Neural progenitor cell (in vitro differentiated cells): ENCODE results near the gene NPTN. TPM values are rescaled to one million over a fixed set of nuclear protein-coding genes. Genes with fewer than 3 reads are reported as not detected.

ENCODE experiments used
- DNase-seq: peaks from one replicate; pipeline ENCODE4 v3.0.0-alpha.2; 2016; ENCODE audit warnings: low spot score
- H2AFZ ChIP-seq: fragments of 200-600 bp; sonication (generic); replicated peaks from 2 replicates; pipeline ENCODE4 v1.6.1; 2016; ENCODE audit warnings: antibody characterized with exemption
- H3F3A ChIP-seq: fragments of 200-600 bp; sonication (generic); 2 replicates; pipeline ENCODE4 v1.6.1; 2016; ENCODE audit warnings: antibody characterized with exemption, low read depth
- H3K27ac ChIP-seq: fragments of 200-600 bp; sonication (generic); 2 replicates; pipeline ENCODE4 v1.5.1; 2016; ENCODE audit warnings: mild to moderate bottlenecking
- H3K27me3 ChIP-seq: fragments of 200-600 bp; sonication (generic); 2 replicates; pipeline ENCODE4 v1.6.1; 2016; ENCODE audit warnings: mild to moderate bottlenecking, moderate library complexity
- H3K36me3 ChIP-seq: fragments of 200-600 bp; sonication (generic); 2 replicates; pipeline ENCODE4 v1.5.1; 2016
- H3K4me1 ChIP-seq: fragments of 200-600 bp; sonication (generic); 2 replicates; pipeline ENCODE4 v1.6.1; 2016; ENCODE audit warnings: mixed run types
- H3K4me2 ChIP-seq: fragments of 200-600 bp; sonication (generic); 2 replicates; pipeline ENCODE4 v1.6.1; 2016
- H3K4me3 ChIP-seq: fragments of 200-600 bp; sonication (generic); 2 replicates; pipeline ENCODE4 v1.5.1; 2016
- H3K79me2 ChIP-seq: fragments of 200-600 bp; sonication (generic); 2 replicates; pipeline ENCODE4 v1.6.1; 2016; ENCODE audit warnings: low read depth
- H3K9ac ChIP-seq: fragments of 200-600 bp; sonication (generic); 2 replicates; pipeline ENCODE4 v1.6.1; 2016
- H3K9me3 ChIP-seq: fragments of 200-600 bp; sonication (generic); 2 replicates; pipeline ENCODE4 v1.5.1; 2016; ENCODE audit warnings: low read depth
- H4K20me1 ChIP-seq: fragments of 200-600 bp; sonication (generic); 2 replicates; pipeline ENCODE4 v1.6.1; 2016; ENCODE audit warnings: low read depth
- H3K27ac Mint-ChIP-seq: 3 replicates; pipeline ENCODE4 v1.8.0; 2021; ENCODE audit warnings: mixed read lengths
- H3K27me3 Mint-ChIP-seq: 2 replicates; pipeline ENCODE4 v1.8.0; 2022; ENCODE audit warnings: low read depth, mild to moderate bottlenecking, inconsistent platforms, moderate library complexity, mixed read lengths; ENCODE audit not compliant: insufficient read depth
- H3K36me3 Mint-ChIP-seq: 3 replicates; pipeline ENCODE4 v1.8.0; 2021; ENCODE audit warnings: mixed read lengths
- H3K4me1 Mint-ChIP-seq: 3 replicates; pipeline ENCODE4 v1.8.0; 2021; ENCODE audit warnings: mixed read lengths
- H3K4me3 Mint-ChIP-seq: 3 replicates; pipeline ENCODE4 v1.8.0; 2021; ENCODE audit warnings: mild to moderate bottlenecking, moderate library complexity, mixed read lengths
- H3K9me3 Mint-ChIP-seq: 3 replicates; pipeline ENCODE4 v1.8.0; 2020; ENCODE audit warnings: mixed read lengths
- EZH2 ChIP-seq: fragments of 200-600 bp; sonication (generic); IDR thresholded peaks from 2 replicates; pipeline ENCODE4 v1.6.1; 2017; ENCODE audit warnings: antibody characterized with exemption, mild to moderate bottlenecking, moderate library complexity
- EZH2phosphoT487 ChIP-seq: fragments of 200-600 bp; sonication (generic); IDR thresholded peaks from 2 replicates; pipeline ENCODE4 v1.6.1; 2017; ENCODE audit warnings: antibody characterized with exemption
- total RNA-seq: library from RNA; depleted of rRNA; stranded (reverse); fragments of >200 nt; gene quantifications from 2 replicates; pipeline ENCODE4 v1.2.3, GENCODE V29; 2015; ENCODE audit warnings: low replicate concordance
- TF ChIP-seq, protein P1 (sequence below): fragments of 200-600 bp; sonication (generic); IDR thresholded peaks from 2 replicates; pipeline ENCODE4 v1.5.1; 2017; ENCODE audit warnings: antibody characterized with exemption, mild to moderate bottlenecking

The NPTN gene
- total RNA-seq, 1 donor from 2014 or later = 110 TPM

DNA sequence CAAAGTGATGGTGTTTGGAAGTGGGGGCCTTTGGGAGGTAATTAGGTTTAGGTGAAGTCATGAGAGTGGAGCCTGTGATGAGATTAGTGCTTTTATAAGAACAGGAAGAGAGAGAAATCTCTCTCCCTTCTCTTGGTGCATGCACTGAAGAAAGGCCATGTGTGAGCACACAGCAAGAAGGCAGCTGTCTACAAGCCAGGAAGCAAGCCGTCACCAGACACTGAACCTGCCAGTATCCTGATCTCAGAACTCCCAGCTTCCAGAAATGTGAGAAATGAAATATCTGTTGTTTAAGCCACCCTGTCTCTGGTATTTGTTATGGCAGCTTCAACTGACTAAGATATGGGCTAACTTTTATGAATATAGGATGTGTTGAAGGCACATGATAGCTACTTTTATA lies 117.7 kb downstream of the NPTN start:
- Histone ChIP-seq H3K4me3 (no peak overlapping the region), H3K27me3 (no peaks in the 10 kb centered on the region), H3K9me3 (no peaks in the 10 kb centered on the region), H3K9ac (no peak overlapping the region), H3K4me1 (peaks cover 14% of the 10 kb centered on the region), H2AFZ (peak overlapping the region; percentile 10), H4K20me1 (no peaks in the 10 kb centered on the region), H3K27ac (no peak overlapping the region), H3F3A (no peaks in the 10 kb centered on the region), H3K36me3 (no peaks in the 10 kb centered on the region), H3K4me2 (no peak overlapping the region), H3K79me2 (no peaks in the 10 kb centered on the region)
- DNase-seq = no peak
- H3K27me3 Mint-ChIP-seq = peaks cover 4% of the 10 kb centered on the region
- TF ChIP-seq, protein P1, sequence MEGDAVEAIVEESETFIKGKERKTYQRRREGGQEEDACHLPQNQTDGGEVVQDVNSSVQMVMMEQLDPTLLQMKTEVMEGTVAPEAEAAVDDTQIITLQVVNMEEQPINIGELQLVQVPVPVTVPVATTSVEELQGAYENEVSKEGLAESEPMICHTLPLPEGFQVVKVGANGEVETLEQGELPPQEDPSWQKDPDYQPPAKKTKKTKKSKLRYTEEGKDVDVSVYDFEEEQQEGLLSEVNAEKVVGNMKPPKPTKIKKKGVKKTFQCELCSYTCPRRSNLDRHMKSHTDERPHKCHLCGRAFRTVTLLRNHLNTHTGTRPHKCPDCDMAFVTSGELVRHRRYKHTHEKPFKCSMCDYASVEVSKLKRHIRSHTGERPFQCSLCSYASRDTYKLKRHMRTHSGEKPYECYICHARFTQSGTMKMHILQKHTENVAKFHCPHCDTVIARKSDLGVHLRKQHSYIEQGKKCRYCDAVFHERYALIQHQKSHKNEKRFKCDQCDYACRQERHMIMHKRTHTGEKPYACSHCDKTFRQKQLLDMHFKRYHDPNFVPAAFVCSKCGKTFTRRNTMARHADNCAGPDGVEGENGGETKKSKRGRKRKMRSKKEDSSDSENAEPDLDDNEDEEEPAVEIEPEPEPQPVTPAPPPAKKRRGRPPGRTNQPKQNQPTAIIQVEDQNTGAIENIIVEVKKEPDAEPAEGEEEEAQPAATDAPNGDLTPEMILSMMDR = no peak
- TF ChIP-seq EZH2 = no peak
- TF ChIP-seq EZH2phosphoT487 = no peak
- no peak overlapping the region for H3K4me3 Mint-ChIP-seq
- H3K36me3 Mint-ChIP-seq = no peaks in the 10 kb centered on the region
- peaks cover 3% of the 10 kb centered on the region for H3K9me3 Mint-ChIP-seq
- H3K27ac Mint-ChIP-seq = no peak overlapping the region
- H3K4me1 Mint-ChIP-seq = peaks cover 5% of the 10 kb centered on the region

Other genes with a start within 250 kb of the NPTN start
- not detected in 2 replicates for gene REC114, start 190.2 kb downstream of the NPTN start, total RNA-seq
- 62.2 and 147 TPM in 2 replicates for gene CD276, start 51.0 kb upstream of the NPTN start, total RNA-seq
- 0.17 and 1.1 TPM in 2 replicates for gene INSYN1, start 120.0 kb upstream of the NPTN start, total RNA-seq
- gene TBC1D21, start 240.2 kb upstream of the NPTN start, total RNA-seq = not detected in 2 replicates